WTC11 (cell line): ENCODE data around the gene HIP1. TPM values are rescaled to one million over a fixed set of nuclear protein-coding genes. Genes with fewer than 3 reads are reported as not detected.
"Not testable (repeated sequence)": the region's sequence is repeated elsewhere in the genome, so short reads cannot be mapped to it uniquely, and the experiment has no call there.

ENCODE experiments used
- ATAC-seq: fragments of 200-7000 bp; cut with Tn5 transposase; 2 replicates; pipeline ENCODE4 v1.10.0; 2021; ENCODE audit warnings: mild to moderate bottlenecking, moderate library complexity
- CTCF ChIA-PET: fragments of 300-600 bp; sonication (Branson Sonifier 250); formaldehyde crosslinking; loops from one replicate; lab custom pipeline; 2021; ENCODE audit warnings: antibody characterized with exemption; lab: Charles Lee
- POLR2A ChIA-PET: fragments of 350-600 bp; sonication (Branson Sonifier 250); formaldehyde crosslinking; loops from one replicate; lab custom pipeline; 2021; ENCODE audit warnings: antibody characterized with exemption; lab: Charles Lee
- DNase-seq: peaks from one replicate; pipeline ENCODE4 v3.0.0; 2021; ENCODE audit warnings: low spot score
- H3K27ac Mint-ChIP-seq: 2 replicates; pipeline ENCODE4 v1.8.0; 2021; ENCODE audit warnings: mixed read lengths
- H3K27me3 Mint-ChIP-seq: 2 replicates; pipeline ENCODE4 v1.8.0; 2021; ENCODE audit warnings: low read depth, mild to moderate bottlenecking, moderate library complexity, mixed read lengths
- H3K36me3 Mint-ChIP-seq: 2 replicates; pipeline ENCODE4 v1.8.0; 2021; ENCODE audit warnings: mixed read lengths
- H3K4me1 Mint-ChIP-seq: 2 replicates; pipeline ENCODE4 v1.8.0; 2022; ENCODE audit warnings: mixed read lengths
- H3K4me3 Mint-ChIP-seq: 2 replicates; pipeline ENCODE4 v1.8.0; 2021; ENCODE audit warnings: mild to moderate bottlenecking, moderate library complexity, mixed read lengths
- H3K9me3 Mint-ChIP-seq: 2 replicates; pipeline ENCODE4 v1.8.0; 2021; ENCODE audit warnings: mixed read lengths
- ARID4B ChIP-seq: sonication (generic); formaldehyde crosslinking; IDR thresholded peaks from 2 replicates; pipeline ENCODE4 v1.8.0; 2023; ENCODE audit warnings: missing genetic modification reagents, mild to moderate bottlenecking, borderline replicate concordance
- ATF1 ChIP-seq: sonication (generic); formaldehyde crosslinking; IDR thresholded peaks from 2 replicates; pipeline ENCODE4 v1.8.1; 2023; ENCODE audit warnings: mild to moderate bottlenecking, moderate library complexity, missing genetic modification reagents
- CTCF ChIP-seq: fragments of 200-600 bp; IDR thresholded peaks from 2 replicates; pipeline ENCODE4 v1.8.0; 2022; ENCODE audit warnings: antibody characterized with exemption
- E2F4 ChIP-seq: sonication (generic); formaldehyde crosslinking; IDR thresholded peaks from 2 replicates; pipeline ENCODE4 v1.8.1; 2022; ENCODE audit warnings: low read depth, mild to moderate bottlenecking, moderate library complexity, missing genetic modification reagents, borderline replicate concordance
- ERG ChIP-seq: fragments of 250-450 bp; sonication (Bioruptor Pico); IDR thresholded peaks from 2 replicates; pipeline ENCODE4 v1.8.0; 2021; ENCODE audit warnings: mild to moderate bottlenecking
- FOXJ3 ChIP-seq: sonication (generic); formaldehyde crosslinking; IDR thresholded peaks from 2 replicates; pipeline ENCODE4 v1.9.0; 2021; ENCODE audit warnings: missing genetic modification reagents, mild to moderate bottlenecking, borderline replicate concordance
- GABPB1 ChIP-seq: sonication (generic); formaldehyde crosslinking; IDR thresholded peaks from 2 replicates; pipeline ENCODE4 v1.8.1; 2023; ENCODE audit warnings: mild to moderate bottlenecking, missing genetic modification reagents
- HMGA2 ChIP-seq: fragments of 250-450 bp; sonication (Bioruptor Pico); IDR thresholded peaks from 2 replicates; pipeline ENCODE4 v1.4.0; 2021; ENCODE audit warnings: mild to moderate bottlenecking, moderate library complexity
- JUN ChIP-seq: sonication (generic); formaldehyde crosslinking; IDR thresholded peaks from 2 replicates; pipeline ENCODE4 v1.8.0; 2023; ENCODE audit warnings: mild to moderate bottlenecking, missing genetic modification reagents
- NFE2L1 ChIP-seq: sonication (generic); formaldehyde crosslinking; IDR thresholded peaks from 2 replicates; pipeline ENCODE4 v1.8.1; 2023; ENCODE audit warnings: missing genetic modification reagents
- NFYB ChIP-seq: sonication (generic); formaldehyde crosslinking; conservative IDR thresholded peaks from 2 replicates; pipeline ENCODE4 v1.8.0; 2022; ENCODE audit warnings: low read depth, missing genetic modification reagents
- PREB ChIP-seq: sonication (generic); formaldehyde crosslinking; IDR thresholded peaks from 2 replicates; pipeline ENCODE4 v1.8.1; 2022; ENCODE audit warnings: mild to moderate bottlenecking, missing genetic modification reagents, moderate library complexity, borderline replicate concordance
- TEAD1 ChIP-seq: sonication (generic); formaldehyde crosslinking; IDR thresholded peaks from 2 replicates; pipeline ENCODE4 v1.8.0; 2022; ENCODE audit warnings: mild to moderate bottlenecking, missing genetic modification reagents
- ZNF121 ChIP-seq: sonication (generic); formaldehyde crosslinking; IDR thresholded peaks from 2 replicates; pipeline ENCODE4 v1.8.0; 2023; ENCODE audit warnings: missing genetic modification reagents
- ZNF219 ChIP-seq: sonication (generic); formaldehyde crosslinking; IDR thresholded peaks from 2 replicates; pipeline ENCODE4 v1.8.0; 2023; ENCODE audit warnings: missing genetic modification reagents, mild to moderate bottlenecking, borderline replicate concordance
- ZNF232 ChIP-seq: sonication (generic); formaldehyde crosslinking; IDR thresholded peaks from 2 replicates; pipeline ENCODE4 v1.8.0; 2022; ENCODE audit warnings: mild to moderate bottlenecking, missing genetic modification reagents
- total RNA-seq: library from RNA; stranded (reverse); gene quantifications from 3 replicates; pipeline ENCODE4 v1.2.3, GENCODE V29; 2021

HIP1 gene
- total RNA-seq, 1 experiment from 2014 or later: 75.8 TPM

- ATAC-seq (no peak), DNase-seq (no peak)
- Mint-ChIP-seq H3K4me3 (no peak overlapping the region), H3K27me3 (no peaks in the 10 kb centered on the region), H3K36me3 (peaks cover 22% of the 10 kb centered on the region), H3K27ac (peak overlapping the region; percentile 84), H3K9me3 (no peaks in the 10 kb centered on the region), H3K4me1 (peaks cover 47% of the 10 kb centered on the region)
- TF ChIP-seq ZNF219 (CRISPR knock-in tag) (no peak), PREB (CRISPR knock-in tag) (no peak), ERG (CRISPR knock-in tag) (no peak), ATF1 (CRISPR knock-in tag) (no peak), TEAD1 (CRISPR knock-in tag) (no peak), JUN (CRISPR knock-in tag) (no peak), NFYB (CRISPR knock-in tag) (no peak), ZNF232 (no peak), FOXJ3 (CRISPR knock-in tag) (no peak), HMGA2 (CRISPR knock-in tag) (no peak), ARID4B (CRISPR knock-in tag) (no peak), CTCF (no peak), GABPB1 (CRISPR knock-in tag) (no peak), NFE2L1 (no peak), E2F4 (CRISPR knock-in tag) (no peak)
- CTCF ChIA-PET: no interaction called here
- POLR2A ChIA-PET: no interaction called here
Measured at GRCh38 chr7:75635036-75635435, 103.7 kb downstream of the HIP1 start.

GRCh38 chr7:75632587-75632986, 106.2 kb downstream of the HIP1 start:
- CTCF ChIA-PET: interaction anchor here (0.6 kb wide), 2 partner anchors 36 to 128 kb away, joined by 3 read pairs; no protein-coding TSS in a partner anchor
- H3K9me3 Mint-ChIP-seq: peaks cover 14% of the 10 kb centered on the region
- POLR2A ChIA-PET, H3K27ac Mint-ChIP-seq, H3K4me3 Mint-ChIP-seq, ATAC-seq, H3K27me3 Mint-ChIP-seq, DNase-seq: not testable (repeated sequence)
- peak; percentile 47; the same call in 1 of the 2 replicates for TF ChIP-seq ZNF121
- peaks cover 45% of the 10 kb centered on the region for H3K36me3 Mint-ChIP-seq
- peaks cover 37% of the 10 kb centered on the region for H3K4me1 Mint-ChIP-seq
